Loucy (cell line): ENCODE measurements around the gene GALNT12.

Experiments
- H2AFZ ChIP-seq: fragments of 200-600 bp; sonication (generic); 2 replicates; pipeline ENCODE4 v1.6.0; 2016; ENCODE audit warnings: antibody characterized with exemption, mild to moderate bottlenecking, low read length, moderate library complexity
- H3F3A ChIP-seq: fragments of 200-600 bp; 2 replicates; pipeline ENCODE4 v1.6.0; 2016; ENCODE audit warnings: antibody characterized with exemption, low read depth, mild to moderate bottlenecking
- H3K27me3 ChIP-seq: fragments of 200-600 bp; sonication (generic); 2 replicates; pipeline ENCODE4 v1.6.1; 2014; ENCODE audit warnings: low read length, mild to moderate bottlenecking; ENCODE audit not compliant: insufficient read depth, poor library complexity, severe bottlenecking
- H3K36me3 ChIP-seq: fragments of 200-600 bp; sonication (generic); 2 replicates; pipeline ENCODE4 v1.6.1; 2016; ENCODE audit warnings: low read length; ENCODE audit not compliant: insufficient read depth
- H3K4me1 ChIP-seq: fragments of 200-600 bp; sonication (generic); 2 replicates; pipeline ENCODE4 v1.5.1; 2014; ENCODE audit warnings: low read length, mild to moderate bottlenecking; ENCODE audit not compliant: insufficient read depth, poor library complexity, severe bottlenecking
- H3K4me2 ChIP-seq: fragments of 200-600 bp; sonication (generic); 2 replicates; pipeline ENCODE4 v1.6.0; 2014; ENCODE audit warnings: antibody characterized with exemption, low read length, low read depth, mild to moderate bottlenecking; ENCODE audit not compliant: poor library complexity, severe bottlenecking
- H3K4me3 ChIP-seq: fragments of 200-600 bp; sonication (generic); 2 replicates; pipeline ENCODE4 v1.5.1; 2014; ENCODE audit warnings: low read length, mild to moderate bottlenecking, mixed read lengths; ENCODE audit not compliant: poor library complexity, severe bottlenecking
- H3K79me2 ChIP-seq: fragments of 200-600 bp; sonication (generic); 2 replicates; pipeline ENCODE4 v1.6.1; 2014; ENCODE audit warnings: low read length; ENCODE audit not compliant: insufficient read depth
- H3K9ac ChIP-seq: fragments of 200-600 bp; sonication (generic); 2 replicates; pipeline ENCODE4 v1.6.0; 2014; ENCODE audit warnings: mild to moderate bottlenecking, low read depth, low read length, moderate library complexity; ENCODE audit not compliant: poor library complexity, severe bottlenecking
- H3K9me2 ChIP-seq: fragments of 200-600 bp; sonication (generic); replicated peaks from 2 replicates; pipeline ENCODE4 v1.6.1; 2016; ENCODE audit warnings: low read depth, low read length, mixed read lengths
- H3K9me3 ChIP-seq: fragments of 200-600 bp; sonication (generic); 2 replicates; pipeline ENCODE4 v1.6.1; 2014; ENCODE audit warnings: mild to moderate bottlenecking, antibody characterized with exemption, low read length, low read depth; ENCODE audit not compliant: insufficient read depth
- H4K20me1 ChIP-seq: fragments of 200-600 bp; sonication (generic); 2 replicates; pipeline ENCODE4 v1.6.0; 2014; ENCODE audit warnings: antibody characterized with exemption, low read length, mild to moderate bottlenecking; ENCODE audit not compliant: insufficient read depth, poor library complexity, severe bottlenecking
- EZH2phosphoT487 ChIP-seq: fragments of 200-600 bp; IDR thresholded peaks from 2 replicates; pipeline ENCODE4 v1.6.1; 2018; ENCODE audit warnings: antibody characterized with exemption, mild to moderate bottlenecking, moderate library complexity, borderline replicate concordance
- TF ChIP-seq, protein P1 (sequence below): fragments of 200-600 bp; sonication (generic); conservative IDR thresholded peaks from 2 replicates; pipeline ENCODE4 v1.5.1; 2014; ENCODE audit warnings: mild to moderate bottlenecking, antibody characterized with exemption, low read length

The GALNT12 gene

GRCh38 chr9:98833090-98833956 is 25.9 kb downstream of the GALNT12 start:
- no peaks in the 10 kb centered on the region for H4K20me1 ChIP-seq
- no peaks in the 10 kb centered on the region for H3K27me3 ChIP-seq
- H3K9me3 ChIP-seq: no peaks in the 10 kb centered on the region
- no peaks in the 10 kb centered on the region for H3K9me2 ChIP-seq
- no peak overlapping the region for H2AFZ ChIP-seq
- H3K4me3 ChIP-seq: no peak overlapping the region
- no peak for TF ChIP-seq EZH2phosphoT487
- TF ChIP-seq, protein P1, sequence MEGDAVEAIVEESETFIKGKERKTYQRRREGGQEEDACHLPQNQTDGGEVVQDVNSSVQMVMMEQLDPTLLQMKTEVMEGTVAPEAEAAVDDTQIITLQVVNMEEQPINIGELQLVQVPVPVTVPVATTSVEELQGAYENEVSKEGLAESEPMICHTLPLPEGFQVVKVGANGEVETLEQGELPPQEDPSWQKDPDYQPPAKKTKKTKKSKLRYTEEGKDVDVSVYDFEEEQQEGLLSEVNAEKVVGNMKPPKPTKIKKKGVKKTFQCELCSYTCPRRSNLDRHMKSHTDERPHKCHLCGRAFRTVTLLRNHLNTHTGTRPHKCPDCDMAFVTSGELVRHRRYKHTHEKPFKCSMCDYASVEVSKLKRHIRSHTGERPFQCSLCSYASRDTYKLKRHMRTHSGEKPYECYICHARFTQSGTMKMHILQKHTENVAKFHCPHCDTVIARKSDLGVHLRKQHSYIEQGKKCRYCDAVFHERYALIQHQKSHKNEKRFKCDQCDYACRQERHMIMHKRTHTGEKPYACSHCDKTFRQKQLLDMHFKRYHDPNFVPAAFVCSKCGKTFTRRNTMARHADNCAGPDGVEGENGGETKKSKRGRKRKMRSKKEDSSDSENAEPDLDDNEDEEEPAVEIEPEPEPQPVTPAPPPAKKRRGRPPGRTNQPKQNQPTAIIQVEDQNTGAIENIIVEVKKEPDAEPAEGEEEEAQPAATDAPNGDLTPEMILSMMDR: no peak
- no peaks in the 10 kb centered on the region for H3K4me1 ChIP-seq
- no peaks in the 10 kb centered on the region for H3K36me3 ChIP-seq
- no peak overlapping the region for H3K4me2 ChIP-seq
- no peak overlapping the region for H3K9ac ChIP-seq
- no peaks in the 10 kb centered on the region for H3F3A ChIP-seq
- no peaks in the 10 kb centered on the region for H3K79me2 ChIP-seq

GRCh38 chr9:98834386-98834785 is 26.9 kb downstream of the GALNT12 start:
- no peak for TF ChIP-seq EZH2phosphoT487

GRCh38 chr9:98836206-98836605 is 28.7 kb downstream of the GALNT12 start:
- no peak overlapping the region for H3K4me3 ChIP-seq
- H2AFZ ChIP-seq: no peak overlapping the region
- no peaks in the 10 kb centered on the region for H3K27me3 ChIP-seq
- H3K4me2 ChIP-seq: no peak overlapping the region
- no peaks in the 10 kb centered on the region for H3K9me2 ChIP-seq
- no peaks in the 10 kb centered on the region for H3K4me1 ChIP-seq
- no peaks in the 10 kb centered on the region for H3F3A ChIP-seq
- TF ChIP-seq, protein P1: no peak
- TF ChIP-seq EZH2phosphoT487: no peak
- H3K79me2 ChIP-seq: no peaks in the 10 kb centered on the region
- H3K36me3 ChIP-seq: no peaks in the 10 kb centered on the region
- no peaks in the 10 kb centered on the region for H3K9me3 ChIP-seq
- no peaks in the 10 kb centered on the region for H4K20me1 ChIP-seq
- H3K9ac ChIP-seq: no peak overlapping the region

More at GRCh38 chr9:98834386-98834785, 26.9 kb downstream of the GALNT12 start:
- Histone ChIP-seq H3K79me2 (no peaks in the 10 kb centered on the region), H3K4me2 (no peak overlapping the region), H3K4me1 (no peaks in the 10 kb centered on the region), H3K27me3 (no peaks in the 10 kb centered on the region), H3F3A (no peaks in the 10 kb centered on the region), H3K9ac (no peak overlapping the region), H2AFZ (no peak overlapping the region), H3K36me3 (no peaks in the 10 kb centered on the region), H3K9me3 (no peaks in the 10 kb centered on the region), H4K20me1 (no peaks in the 10 kb centered on the region), H3K4me3 (no peak overlapping the region), H3K9me2 (no peaks in the 10 kb centered on the region)
